Measurements from ENCODE around the gene CKS1B.
"Not testable (repeated sequence)": the region's sequence is repeated elsewhere in the genome, so short reads cannot be mapped to it uniquely, and the experiment has no call there.

Gene CKS1B

DNA sequence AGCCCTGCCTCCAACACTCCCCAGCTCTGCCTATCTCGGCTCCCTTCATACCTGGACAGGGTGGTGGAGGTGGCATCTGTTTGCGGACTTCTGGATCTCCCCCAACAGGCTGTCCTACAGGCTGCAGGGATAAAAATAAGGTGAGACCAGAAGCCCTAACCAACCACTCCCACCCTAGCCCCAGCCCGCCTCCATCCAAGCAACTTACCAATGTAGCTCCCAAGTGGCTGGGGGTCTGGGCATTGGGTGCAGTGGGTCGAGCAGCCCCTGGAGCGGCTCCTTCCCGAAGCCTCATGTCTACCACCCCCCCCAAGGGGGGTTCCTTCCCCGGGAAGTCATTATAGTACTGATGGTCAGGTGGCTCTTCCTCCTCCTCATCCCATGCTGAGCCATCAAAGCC is 8.4 kb upstream of the CKS1B start:
- no peak for DNase-seq

DNA sequence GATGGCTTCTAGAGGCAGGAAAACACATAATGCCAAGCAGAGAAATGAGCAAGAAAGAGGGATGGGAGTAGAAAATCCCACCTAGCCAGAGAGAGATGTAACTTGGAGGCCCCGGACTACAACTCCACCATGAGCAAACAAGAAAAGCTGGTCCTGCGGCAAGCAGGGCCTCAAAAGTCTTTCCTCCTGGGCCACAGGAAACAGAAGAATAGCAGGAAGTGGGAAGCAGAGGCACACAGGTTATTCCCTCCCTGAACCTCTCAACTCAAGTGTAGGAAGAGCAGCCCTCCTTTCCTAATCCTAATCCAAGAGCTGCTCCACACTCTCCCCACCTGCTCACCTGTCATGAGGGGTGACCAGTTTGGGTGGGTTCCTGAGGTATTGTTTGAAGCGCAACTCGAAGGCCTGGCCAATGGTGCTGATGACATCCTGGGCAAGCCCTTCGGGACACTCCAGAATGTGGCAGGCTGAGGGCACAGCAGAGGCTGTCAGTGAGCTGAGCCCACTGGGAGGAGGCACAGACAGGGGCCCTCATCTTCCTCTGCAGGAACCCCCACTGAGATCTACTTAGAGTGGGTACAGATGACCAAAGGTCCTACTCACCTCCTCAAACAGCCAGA is 7.0 kb upstream of the CKS1B start:
- DNase-seq = no peak

DNA sequence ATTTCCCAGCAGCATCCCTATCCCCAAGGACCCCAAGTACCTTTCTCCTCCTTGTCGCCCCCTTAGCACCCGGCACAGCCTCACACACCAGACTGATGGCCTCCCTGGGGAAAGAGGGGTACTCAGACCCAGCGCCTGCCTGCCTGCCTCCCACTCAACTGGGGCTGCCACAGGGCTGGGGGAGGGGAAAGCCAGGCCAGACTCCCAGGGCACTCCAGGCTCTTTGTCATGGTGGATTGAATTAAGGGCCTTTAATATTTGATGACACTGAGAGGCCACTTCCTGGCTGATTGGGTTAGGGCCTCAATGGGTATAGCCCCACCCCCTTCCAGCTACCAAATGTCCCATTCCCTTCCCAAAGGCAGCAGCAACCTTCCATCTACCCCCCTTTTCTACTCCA is 5.8 kb upstream of the CKS1B start:
- DNase-seq = no peak

DNA sequence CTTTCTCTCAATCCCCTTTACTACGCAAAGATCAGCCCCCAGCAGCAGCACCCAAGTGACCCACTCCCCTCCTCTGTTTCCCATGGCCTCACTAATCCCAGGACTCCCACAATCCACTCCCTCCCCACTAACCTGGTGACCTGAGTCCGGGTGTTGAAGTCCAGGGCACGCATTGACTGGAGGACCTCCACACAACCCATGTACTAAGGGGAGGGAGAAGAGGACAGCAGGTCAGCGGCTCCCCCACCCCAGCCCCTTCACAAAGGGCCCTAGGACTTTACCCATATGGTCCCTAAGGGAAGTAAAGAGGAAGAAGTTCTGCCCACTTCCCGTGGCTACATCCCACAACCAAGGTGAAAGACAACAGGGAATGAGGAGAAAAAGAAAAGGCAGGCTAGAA is 5.2 kb upstream of the CKS1B start:
- no peak for DNase-seq

DNA sequence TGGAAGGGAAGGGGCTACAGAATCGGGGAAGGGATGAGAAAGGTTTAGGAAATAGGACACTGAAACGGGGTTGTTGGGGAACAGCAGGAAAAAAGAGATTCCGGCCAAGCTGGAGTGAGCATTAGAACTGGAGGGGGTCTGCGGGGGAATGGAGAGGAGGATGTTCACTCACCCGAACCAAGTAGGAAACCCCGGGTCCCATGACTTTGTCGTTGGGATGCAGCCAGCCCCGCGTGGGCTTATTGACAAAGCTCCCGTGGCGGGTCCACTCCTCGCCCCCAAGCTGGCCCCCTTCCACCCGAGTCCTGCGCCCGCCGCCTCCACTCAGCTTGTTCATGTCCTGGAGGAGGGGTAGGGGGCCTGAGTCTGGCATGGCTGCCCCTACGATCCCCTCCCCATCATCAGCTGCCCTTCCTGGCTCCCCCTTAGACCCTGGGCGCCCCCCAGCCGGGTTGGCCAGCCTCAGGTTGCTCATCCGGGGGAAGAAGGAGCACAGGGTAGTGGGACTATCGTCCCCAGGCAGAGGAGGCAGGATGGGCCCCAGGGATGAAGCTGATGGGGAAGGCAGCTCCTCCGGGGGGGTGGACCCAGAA is 4.5 kb upstream of the CKS1B start:
- DNase-seq = no peak

DNA sequence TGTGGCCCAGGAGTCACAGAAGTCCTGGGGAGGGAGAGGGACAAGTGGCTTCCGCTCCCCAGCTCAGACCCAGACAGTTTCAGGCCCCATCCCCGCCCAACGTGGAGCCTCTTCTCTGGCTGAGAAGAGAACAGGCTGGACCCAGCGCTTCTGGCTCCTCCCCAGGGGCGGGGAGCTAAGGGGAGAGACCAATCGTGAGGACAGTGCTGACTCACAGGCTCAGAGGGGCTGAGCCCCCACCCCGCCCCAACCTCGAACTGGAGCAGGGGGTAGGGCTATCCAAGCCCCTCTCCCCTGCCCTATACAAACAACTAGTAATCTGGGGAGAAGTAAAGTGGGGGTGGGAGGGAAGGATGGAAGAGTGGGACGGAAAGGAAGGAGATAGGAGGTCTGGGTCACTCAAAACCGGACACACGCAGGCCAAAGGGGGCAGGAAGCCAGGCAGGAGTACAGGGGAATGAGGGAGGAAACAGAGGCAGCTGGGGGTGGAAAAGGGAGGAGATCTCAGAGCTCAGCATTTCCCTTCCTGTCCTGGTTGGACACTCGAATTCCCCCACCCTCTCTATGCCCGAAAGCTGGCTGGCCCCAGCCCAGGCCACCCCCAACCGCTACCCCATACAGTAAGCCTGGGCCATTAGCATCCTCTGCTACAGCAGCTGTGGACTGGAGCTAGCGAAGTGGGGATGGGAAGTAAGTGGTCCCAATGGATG is 3.7 kb upstream of the CKS1B start, which contains the start of gene SHC1:
SHC1 (minus strand) TSS at position 117 of the 710 bp plus-strand sequence. CDS start 221 bp downstream, outside the sequence.
- DNase-seq = peak; percentile 70

DNA sequence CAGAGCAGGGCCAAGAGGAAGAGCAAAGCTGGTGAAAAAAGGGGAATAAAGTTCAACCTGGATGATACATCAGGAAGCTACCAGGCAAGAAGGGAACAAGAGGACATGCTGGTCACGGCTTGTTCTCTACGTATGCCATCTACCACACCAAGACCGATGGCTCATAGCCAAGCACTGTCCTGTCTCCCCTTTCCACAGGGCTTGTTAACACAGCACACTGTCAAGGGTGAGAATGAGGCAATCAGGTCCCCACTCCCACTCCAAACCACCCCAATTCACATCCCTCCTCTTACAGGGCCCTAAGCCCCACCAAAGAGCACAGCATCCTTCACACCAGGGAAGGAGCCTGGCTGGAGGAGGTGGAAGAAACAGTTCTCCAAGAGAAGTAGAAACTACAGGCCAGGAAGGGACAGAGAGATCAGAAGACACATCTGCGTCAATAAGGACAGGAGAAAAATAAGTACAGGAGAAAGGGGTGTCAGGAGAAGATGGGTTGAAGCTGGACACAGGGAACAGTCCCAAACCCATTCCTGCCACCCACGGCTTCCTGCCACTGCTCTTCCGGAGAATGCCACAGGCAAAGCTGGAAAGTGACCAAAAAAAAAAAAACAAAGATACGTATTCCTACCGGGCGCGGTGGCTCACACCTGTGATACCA is 3.0 kb upstream of the CKS1B start:
- peak; percentile 29 for DNase-seq

DNA sequence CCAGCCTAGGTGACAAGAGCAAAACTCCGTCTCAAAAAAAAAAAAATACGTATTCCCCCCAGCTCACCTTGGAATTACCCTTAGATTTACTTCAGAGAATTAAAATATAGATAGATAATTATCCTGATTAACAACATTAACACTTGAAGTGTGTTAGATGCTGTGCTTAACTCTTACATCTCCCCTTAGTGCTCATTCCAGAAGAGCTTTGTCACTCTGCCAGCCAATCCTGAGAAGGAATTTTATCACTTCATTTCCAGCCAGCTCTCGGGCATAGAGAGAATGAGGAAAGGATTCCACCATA is 2.3 kb upstream of the CKS1B start:
- no peak for DNase-seq

DNA sequence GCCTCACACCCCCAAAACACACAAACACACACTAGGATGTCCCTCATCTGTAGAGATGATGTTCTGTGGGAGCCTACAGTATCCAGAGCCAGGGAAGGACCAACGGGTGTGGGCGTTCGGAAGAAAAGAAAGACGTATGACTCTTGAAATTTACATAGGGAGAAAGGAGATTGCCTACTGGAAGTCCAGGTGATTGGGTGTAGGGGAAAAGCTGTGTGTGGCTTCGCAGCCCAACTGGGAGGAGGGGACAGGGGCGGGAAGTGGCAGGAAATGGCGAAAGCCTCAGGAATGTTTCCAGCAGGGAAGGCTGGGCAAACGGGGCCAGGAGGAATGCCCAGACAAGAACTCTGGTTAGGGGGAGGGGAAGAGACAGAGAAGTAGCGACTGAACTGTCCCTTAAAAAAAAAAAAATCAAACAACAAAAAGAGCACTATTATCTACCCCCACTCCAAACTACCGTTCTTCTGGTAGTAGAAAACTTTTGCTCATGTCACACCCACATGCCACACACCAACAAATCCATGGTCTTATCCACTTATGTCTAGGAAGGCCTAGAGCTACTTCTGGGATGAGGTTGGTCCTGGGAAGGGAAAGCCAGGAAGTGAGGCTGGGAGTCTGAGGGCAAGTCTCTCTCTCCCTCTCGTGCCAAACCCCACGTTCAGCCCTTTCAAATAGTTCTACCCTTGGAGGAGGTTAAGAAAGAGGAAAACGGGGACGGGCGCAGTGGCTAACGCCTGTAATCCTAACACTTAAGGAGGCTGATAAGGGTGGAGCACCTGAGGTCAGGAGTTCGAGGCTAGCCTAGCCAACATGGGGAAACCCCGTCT is 1.8 kb upstream of the CKS1B start:
- no peak for DNase-seq

DNA sequence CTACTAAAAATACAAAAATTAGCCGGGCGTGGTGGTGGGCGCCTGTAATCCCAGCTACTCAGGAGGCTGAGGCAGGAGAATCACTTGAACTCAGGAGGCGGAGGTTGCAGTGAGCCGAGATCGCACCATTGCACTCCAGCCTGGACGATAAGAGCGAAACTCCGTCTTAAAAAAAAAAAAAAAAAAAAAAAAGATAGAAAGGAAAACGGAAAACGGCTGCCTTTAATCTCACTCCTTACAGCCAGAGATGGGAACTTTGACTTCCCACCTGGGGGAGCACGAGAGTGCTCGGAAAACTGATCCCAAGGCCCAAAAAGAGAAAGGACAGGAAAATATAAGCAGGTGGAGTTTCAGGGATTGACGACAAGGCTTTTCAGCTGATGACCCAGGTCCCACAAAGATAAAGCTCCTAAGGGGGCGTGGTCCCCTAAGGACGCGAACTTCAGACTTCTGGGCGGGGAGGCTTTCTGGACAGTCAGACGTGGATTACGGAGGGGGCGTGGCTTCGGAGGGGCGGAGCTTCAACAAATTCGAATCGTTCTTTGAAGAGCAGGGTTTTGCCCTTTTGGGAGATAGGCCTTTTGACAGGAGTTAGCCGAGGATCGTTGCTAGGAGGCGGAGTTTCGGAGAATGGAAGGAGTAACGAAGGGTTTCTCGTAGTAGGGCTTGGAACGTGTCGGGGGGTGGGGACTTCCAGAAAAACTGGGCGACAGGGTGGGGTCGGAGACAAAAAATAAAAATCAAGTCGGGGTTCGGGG is 958 bp upstream of the CKS1B start:
- DNase-seq = peak; percentile 97

DNA sequence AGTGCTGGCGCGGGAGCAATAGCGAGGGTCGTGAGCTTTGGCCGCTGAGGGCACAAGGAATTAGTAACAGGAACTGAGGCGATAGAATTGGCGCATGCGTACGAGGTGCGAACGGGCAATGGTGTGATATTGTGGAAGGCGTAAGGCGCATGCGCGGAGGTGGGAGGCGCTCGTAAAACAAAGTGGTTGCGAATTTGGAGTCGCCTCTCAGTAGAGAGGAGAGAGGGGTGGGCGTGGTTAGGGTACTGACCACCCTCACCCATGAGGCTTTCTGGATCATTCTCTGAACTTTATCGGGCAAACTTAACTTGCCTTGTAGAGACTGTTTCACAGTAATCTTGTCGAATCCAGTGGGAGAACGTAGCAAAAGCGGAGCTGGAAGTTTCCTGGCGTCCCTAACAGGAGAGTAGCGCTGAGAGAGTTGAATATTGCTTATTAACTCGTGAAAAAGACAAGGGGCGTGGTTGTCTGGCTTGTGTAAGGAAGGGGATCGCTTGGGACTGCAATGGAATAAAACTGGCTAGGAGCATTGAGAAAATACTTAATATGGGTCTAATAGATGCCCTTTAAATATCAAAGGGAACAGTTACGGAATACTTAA is 427 bp downstream of the CKS1B start:
- DNase-seq = peak; percentile 98

DNA sequence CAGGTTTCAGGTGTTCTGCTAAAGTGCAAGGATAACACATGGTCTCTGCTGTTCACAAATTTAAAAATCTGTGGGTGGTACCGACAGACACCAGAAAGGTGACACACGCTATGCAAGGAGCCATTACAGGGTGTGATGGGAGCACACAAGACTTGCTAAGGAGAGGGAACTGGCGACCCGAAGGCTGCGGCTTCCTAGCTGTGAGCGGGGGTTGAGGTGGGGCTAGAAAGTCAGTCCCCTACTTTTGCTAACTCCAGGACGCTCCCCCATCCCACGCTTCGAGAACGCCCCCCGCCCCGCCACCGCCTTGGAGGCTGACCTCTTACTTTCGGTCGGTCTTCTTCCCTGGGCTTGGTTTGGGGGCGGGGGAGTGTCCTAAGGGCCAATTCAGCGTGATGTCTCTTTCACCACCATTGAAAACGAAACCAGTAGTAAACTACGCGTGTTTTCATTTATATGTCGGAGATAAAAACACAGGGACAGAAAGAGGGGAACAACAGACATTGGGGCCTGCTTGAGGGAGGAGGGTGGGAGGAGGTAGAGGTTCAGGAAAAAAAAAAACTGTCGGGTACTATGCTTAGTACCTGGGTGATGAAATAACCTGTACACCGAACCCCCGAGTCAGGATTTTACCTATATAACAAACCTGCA is 1.1 kb downstream of the CKS1B start:
- DNase-seq = peak; percentile 94

DNA sequence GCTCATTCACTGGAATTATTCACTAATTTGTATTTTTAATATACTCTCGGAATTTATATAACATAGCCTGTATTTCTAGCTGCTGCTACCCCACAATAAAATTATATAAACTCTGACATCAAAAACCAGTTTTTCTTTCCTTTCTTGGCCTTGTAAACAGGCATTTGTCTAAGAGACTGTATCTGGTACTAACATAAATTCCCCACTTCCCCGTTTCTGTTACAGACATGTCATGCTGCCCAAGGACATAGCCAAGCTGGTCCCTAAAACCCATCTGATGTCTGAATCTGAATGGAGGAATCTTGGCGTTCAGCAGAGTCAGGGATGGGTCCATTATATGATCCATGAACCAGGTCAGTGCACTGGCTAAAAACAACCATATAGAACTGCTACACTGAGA is 3.3 kb downstream of the CKS1B start:
- not testable (repeated sequence) for DNase-seq

DNA sequence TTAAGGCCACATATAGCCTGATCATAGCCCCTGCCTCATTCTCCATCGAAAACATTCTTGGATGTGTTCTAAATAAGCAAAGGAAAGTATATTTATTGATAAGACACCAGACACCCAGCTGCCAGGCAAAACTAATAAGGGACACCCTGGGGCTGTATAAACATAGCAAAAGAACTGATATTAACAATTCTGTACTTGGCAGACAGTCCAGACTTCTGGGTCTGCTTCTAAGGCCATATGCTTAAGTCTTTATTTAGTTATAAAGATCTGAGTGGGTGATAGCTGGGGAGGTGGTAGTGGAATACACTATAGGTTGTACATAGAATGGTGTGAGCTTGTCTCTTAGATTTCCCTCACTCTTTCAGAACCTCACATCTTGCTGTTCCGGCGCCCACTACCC is 3.9 kb downstream of the CKS1B start:
- no peak for DNase-seq

DNA sequence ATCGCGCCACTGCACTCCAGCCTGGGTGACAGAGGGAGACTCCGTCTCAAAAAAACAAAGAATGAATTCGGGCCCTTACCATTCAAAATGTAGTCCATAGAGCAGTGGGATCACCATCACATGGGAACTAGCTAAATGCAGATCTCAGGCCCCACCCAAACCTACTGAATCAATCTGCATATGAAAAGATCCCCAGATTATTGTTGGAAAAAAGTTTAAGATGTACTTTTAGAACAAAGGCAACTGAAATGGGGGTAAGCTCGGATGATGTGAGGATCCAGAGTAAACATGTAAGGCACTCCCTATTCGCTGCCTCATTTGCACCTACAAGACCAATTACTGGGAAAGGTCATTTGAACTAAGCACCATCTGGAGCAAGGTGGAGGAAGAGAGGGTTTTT is 7.9 kb downstream of the CKS1B start:
- DNase-seq = no peak

DNA sequence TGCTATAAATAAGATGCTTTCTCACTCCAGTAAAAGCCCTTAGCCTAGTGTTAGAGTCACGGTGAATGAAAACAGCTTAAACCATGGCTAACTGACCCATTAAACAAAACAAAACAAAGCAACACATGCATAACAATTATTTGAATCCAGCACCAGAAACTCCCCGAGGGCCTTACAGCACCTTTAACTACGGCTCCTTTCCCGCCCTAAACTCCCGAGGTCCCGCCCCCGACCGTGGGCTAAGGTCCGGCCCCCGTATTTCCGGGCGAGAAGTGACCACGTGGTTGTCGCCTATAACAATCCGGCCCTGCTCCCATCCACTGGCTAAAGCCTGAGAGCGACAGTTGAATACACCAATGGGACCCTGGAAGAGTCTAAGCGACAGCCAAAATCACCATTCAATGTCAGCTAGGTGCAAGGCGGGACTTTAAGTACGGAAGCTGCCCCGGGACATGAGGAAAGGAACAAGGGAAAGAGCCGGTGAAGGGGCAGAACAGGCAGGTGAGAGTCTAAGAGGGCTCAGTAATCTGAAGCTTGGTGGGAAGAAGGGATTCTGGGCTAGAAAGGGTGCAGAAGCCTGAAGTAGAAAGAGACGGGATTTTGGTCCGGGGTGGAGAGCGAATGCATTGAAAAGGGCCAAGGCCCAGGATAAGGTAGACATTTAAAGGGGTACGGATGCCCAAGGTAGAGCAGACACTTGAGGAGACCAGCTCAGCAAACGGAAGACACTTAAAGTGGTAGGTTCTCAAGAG is 8.6 kb downstream of the CKS1B start, which contains the start of gene FLAD1:
FLAD1 (plus strand) TSS at position 448 of the 752 bp plus-strand sequence. CDS start 351 bp downstream, outside the sequence.
- DNase-seq = peak; percentile 99

DNA sequence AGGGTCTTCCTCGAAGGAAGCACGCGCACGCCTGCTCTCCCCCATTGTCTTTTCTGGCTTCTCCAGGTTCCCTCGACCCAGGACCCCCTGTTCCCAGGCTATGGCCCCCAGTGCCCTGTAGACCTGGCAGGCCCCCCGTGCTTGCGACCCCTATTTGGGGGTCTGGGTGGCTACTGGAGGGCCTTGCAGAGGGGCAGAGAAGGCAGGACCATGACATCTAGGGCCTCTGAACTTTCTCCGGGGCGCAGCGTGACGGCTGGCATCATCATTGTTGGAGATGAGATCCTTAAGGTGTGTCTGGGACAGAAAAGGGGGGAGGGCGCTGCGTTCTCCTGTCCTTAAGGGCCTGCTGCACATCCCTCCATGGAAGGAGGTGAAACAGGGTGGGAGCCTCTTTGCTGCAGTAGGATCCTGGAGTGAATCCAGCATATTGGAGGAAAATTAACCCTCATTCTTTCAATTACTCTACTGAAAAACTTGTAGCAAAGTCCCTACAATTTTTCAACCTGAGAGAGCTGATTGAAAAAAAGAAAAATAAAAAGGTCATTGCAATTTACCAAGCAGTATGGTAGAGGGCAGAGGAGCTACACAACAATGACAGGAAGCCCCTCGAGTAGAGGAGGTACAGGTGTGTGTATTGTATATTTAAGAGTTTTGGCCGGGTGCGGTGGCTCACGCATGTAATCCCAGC is 9.4 kb downstream of the CKS1B start:
- DNase-seq = no peak

DNA sequence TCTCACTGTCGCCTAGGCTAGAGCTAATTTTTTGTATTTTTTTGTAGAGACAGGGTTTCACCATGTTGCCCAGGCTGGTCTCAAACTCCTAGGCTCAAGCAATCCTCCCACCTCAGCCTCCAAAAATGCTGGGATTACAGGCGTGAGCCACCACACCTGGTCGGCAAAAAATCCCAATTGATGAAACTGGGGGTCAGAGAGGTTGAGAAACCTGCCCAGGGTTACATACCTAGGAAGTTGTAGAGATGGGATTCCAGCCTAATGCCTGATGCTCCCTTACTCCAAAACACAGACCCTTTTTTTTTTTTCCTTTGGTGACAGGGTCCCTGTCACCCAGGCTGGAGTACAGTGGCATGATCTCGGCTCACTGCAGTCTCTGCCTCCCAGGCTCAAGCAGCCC is 12.3 kb downstream of the CKS1B start:
- DNase-seq = not testable (repeated sequence)

DNA sequence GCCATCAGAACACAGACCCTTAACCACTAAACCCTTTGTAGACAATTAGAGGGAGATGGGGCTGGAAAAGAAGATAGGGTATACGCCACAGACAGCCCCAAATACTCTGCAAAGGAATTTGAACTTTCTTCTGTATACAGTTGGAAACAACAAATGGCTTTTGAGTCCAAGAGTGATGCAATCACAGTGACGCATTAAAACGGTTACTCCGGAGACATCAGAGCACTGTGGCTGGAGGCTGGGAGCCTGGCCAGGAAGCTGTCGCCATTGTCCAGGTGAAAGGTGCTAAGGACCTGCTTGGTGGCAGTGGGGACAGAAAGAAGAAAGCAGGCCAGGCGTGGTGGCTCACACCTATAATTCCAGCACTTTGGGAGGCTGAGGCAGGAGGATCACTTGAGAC is 12.8 kb downstream of the CKS1B start:
- no peak for DNase-seq
